Stimulated activated CD4-positive, alpha-beta T cell treated with anti-CD3 and anti-CD28 coated beads, Interleukin-15, amount 100 ng/mL, for 24 hours (primary cell): ENCODE results near the gene FIZ1.

Source experiments
- DNase-seq: peaks from one replicate; pipeline ENCODE4 v3.0.0-alpha.2; 2020

Gene FIZ1

GRCh38 chr19:55611983-55612645 lies 12.8 kb upstream of the FIZ1 start:
- DNase-seq: no peak

- no peak for DNase-seq
Measured at GRCh38 chr19:55611300-55611982, 12.1 kb upstream of the FIZ1 start.

GRCh38 chr19:55609326-55609725 lies 10.0 kb upstream of the FIZ1 start:
- no peak for DNase-seq

- DNase-seq: no peak
Measured at GRCh38 chr19:55606817-55607216, 7.5 kb upstream of the FIZ1 start.

DNA sequence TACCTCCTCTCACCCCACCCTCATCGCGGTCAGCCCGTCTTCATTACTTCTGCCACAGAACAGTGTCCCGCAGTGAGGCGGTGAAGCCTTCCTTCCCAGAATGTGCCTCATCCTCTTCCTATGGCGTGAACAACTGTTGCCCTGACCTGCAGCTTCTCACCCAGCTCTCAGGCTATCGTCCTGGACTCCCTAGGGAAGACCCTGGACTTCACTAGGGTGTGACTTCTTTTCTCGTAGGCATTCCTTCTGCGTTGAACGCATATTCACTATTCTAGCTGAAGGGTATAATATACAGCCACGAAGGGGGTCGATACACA lies 7.1 kb upstream of the FIZ1 start:
- no peak for DNase-seq

DNA sequence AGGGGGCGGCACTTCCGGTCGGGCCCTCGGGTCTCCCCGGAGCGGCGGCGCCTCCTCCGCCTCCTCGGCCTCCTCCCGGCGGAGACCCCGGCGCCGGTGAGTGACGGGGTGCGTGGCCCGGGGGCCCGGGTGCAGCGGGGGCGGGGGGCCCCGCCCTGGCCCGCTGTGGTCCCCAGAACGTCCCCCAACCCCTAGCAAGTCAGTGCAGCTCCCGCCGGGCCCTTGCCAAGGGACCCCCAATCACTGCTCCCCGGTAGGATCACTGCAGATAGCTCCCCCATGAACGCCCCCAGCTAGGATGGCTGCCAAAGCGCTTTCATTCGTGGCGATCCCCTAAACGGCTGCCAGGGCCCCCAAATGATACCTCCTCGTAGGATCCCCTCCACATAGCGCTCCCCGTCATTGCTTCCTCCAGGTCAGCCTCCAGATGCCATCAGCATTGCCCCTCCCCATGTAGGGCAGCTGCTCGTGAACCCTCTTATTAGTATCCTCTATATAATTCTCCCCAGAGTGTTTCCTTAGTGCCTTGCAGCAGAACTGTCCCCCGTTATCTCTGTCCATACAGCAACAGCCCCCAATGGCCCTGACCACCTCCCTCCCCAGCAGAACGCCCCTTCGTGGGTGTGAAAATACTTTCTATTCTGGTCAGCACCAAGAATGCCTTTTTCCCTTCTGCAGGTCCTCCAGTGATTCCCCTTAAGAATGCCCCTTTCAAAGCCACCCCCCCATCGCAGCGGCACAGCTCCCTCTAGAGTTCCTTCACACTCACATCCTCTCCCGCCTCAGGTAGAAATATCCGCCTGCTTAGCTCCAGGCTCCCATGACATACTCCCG lies 6.5 kb upstream of the FIZ1 start, which contains the start of gene ZNF865:
ZNF865 (plus strand) TSS at position 11 of the 834 bp plus-strand sequence. CDS start 7,972 bp downstream, outside the sequence.
- DNase-seq: peak; percentile 81

GRCh38 chr19:55605207-55605636 lies 5.9 kb upstream of the FIZ1 start:
- peak; percentile 100 for DNase-seq

DNA sequence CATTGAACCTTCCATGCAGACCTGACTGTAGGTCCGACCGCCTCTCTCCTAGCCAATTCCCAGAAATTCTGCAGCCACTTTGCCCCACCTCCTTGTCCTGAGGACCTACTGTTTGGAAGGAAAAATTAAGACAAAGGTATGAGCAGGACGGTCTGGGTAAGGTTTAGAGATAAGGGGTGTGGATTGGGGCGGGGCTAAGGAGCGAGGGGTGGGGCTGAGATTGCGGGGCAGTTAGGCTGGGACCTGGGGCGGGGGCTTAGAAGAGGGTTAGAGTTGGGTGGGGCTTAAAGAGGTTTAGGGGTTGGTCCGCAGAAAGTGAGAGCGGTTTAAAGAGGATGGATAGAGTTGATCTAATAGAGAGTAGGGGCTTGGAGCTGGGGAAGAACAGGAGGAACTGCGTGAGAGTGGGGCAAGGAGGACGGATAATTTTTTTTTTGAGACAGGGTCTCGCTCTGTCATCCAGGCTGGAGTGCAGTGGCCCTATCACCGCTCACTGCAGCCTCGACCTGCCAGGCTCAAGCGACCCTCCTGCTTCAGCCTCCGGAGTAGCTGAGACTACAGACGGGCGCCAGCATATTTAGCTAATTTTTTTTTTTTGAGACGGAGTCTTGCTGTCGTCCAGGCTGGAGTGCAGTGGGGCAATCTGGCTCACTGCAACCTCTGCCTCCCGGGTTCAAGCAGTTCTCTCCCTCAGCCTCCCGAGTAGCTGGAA lies 4.4 kb upstream of the FIZ1 start:
- no peak for DNase-seq

DNA sequence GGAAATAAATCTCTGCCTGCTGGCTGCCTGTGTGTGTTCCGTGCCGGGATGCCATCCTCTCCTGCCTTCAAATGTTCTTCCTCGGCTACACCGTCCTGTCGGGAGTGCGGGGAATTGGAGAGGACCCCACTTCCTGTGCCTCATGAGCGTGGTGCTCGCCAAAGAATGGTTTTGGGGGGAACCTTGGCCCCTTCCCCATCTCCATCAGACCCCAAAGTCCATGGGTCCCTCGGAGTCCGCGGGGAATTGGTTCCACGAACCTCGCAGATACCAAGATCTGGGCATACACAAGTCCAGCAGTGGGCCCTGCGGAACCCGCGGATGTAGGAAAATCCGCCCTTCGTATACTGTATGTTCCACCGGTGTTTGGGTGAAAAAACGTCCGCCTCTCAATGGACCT lies 3.8 kb upstream of the FIZ1 start:
- DNase-seq: no peak

DNA sequence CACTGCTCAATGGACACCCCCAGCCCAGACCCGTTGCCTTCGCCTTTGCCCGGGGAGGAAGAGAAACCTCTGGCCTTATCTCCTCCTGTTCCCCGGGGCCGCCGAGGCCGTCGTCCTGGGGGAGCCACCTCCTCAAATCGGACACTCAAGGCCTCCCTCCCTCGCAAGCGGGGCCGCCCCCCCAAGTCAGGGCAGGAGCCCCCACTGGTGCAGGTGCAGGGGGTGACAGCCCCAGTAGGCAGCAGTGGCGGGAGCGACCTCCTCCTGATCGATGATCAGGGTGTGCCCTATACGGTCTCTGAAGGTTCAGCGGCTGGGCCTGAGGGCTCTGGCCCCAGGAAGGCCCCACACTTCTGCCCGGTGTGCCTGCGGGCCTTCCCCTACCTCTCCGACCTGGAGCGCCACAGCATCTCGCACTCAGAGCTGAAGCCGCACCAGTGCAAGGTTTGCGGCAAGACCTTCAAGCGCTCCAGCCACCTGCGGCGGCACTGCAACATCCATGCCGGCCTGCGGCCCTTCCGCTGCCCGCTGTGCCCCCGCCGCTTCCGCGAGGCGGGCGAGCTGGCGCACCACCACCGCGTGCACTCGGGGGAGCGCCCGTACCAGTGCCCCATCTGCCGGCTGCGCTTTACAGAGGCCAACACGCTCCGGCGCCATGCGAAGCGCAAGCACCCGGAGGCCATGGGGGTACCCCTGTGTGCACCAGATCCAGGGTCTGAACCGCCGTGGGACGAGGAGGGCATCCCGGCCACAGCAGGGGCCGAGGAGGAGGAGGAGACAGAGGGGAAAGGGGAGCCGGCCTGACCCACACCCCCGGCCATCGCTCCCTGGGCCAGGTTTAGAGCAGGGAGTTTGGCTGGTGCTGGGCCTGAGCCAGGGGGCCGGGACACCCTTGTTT lies 3.0 kb upstream of the FIZ1 start:
- no peak for DNase-seq

DNA sequence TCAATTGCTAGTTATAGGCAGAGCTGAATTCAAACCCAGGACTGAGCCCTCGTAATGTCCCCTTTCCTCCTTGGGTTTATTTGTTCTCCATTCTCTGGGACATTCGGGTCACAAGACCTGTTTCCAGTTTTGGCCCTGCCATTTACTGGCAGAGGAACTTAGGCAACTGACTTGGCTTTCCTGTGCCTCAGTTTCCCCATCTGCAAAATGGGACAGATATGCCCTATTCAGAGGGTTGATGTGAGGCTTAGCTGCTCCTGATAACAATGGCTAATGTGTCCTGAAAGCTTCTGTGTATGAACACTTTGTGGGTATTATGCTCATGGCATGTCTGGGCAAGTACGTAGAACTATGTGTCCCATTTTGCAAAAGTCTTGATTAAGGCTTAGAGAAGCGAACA lies 1.8 kb upstream of the FIZ1 start:
- no peak for DNase-seq

- DNase-seq: no peak
Measured at GRCh38 chr19:55600662-55601028, 1.3 kb upstream of the FIZ1 start.

DNA sequence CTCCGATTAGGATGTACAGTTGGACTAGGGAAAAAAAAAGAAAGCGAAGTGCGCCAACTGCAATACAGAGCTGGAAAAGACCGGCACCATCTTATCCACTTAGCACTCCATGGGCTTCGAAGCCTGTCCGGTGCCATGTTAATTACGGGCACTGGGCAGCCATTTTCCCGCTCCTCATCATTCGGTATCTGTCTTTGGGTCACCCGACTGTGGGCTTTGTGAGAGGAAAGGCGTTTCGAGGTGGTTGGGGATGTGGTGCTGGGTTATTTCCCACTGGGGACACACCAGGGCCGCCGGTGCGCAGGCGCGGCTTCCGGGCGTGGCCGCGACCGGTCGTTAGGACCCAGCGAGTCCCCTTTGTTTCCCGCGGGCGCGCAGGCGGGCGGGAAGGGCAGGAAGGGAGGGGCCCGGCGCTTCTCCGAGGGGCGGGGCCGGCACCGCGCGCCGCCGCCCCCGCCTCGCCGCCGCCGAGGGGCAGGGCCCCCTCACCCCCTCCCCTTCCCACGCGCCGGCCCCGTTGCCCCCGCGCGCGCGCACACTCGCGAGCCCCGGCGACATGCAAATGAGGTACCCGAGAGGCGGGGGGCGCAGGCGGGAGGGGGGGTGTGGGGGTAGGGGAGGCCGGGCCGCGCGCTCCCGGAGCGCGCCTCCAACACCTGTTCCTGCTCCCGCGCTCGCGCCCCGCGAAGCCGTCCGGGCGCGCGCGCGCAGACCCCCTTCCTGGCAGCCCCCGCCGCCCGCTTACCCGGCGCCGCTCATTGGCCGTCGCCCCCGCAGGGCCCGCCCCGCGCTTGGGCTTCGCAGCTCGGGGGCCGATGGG lies 735 bp upstream of the FIZ1 start, which contains the start of gene ZNF524:
ZNF524 (plus strand) TSS at position 447 of the 820 bp plus-strand sequence. CDS start 1,825 bp downstream, outside the sequence.
- DNase-seq: peak; percentile 88

DNA sequence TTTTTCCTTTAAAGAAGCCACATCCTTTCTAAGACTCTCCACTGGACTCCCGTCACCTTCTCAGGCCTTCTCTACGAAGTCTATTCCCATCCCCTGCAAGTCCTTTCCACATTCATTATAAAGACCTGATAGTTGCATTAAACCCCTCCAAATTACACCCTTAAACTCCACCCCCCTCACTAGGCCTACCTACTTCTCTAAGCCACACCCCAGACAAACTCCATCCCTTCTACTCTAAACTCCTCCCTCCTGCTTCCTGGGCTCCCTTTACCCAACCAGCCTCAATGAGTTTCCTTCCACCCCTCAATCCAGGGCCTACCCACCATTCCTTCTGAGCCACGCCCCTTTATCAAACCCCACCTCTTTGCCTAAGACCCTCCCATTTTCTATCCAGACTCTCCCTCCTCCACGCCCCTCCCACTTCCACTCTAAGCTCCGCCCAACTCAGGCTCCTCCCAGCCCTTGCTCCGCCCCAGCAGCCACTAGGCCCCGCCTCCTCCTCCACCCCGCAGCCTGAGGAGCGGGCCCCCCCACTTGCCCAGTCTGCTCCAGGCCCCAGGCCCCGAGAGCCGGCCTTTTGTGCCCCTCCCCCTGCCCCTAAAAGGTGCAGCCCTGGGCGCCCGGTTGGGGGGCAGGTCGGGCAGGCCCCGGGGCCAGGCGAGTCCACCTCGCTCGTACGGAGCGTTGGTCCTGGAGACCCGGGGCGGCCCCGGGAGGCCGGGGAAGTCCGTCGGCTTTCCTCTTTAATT lies 424 bp downstream of the FIZ1 start:
- peak; percentile 91 for DNase-seq

DNA sequence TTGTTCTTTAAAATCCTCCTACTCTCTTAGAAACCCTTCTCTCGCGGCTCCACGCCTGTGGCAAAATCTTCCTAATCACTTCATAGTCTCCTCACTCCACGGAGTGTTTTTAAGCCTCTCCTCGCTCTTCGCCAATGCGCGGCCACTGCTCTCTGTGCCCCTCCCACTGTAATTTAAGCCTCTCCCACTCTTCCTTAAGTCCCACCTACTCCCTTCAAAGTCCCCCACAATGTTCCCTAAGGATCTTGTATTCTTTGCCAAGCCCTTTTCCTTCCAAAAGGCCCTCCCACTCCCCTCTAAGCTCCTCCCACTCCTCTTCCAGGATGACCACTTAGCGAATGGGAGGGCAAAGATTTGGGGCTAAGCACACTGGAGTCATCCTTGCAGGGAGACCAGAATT lies 1.3 kb downstream of the FIZ1 start:
- no peak for DNase-seq

GRCh38 chr19:55597501-55597921 lies 1.8 kb downstream of the FIZ1 start:
- DNase-seq: no peak

GRCh38 chr19:55596304-55596703 lies 3.0 kb downstream of the FIZ1 start:
- no peak for DNase-seq

DNA sequence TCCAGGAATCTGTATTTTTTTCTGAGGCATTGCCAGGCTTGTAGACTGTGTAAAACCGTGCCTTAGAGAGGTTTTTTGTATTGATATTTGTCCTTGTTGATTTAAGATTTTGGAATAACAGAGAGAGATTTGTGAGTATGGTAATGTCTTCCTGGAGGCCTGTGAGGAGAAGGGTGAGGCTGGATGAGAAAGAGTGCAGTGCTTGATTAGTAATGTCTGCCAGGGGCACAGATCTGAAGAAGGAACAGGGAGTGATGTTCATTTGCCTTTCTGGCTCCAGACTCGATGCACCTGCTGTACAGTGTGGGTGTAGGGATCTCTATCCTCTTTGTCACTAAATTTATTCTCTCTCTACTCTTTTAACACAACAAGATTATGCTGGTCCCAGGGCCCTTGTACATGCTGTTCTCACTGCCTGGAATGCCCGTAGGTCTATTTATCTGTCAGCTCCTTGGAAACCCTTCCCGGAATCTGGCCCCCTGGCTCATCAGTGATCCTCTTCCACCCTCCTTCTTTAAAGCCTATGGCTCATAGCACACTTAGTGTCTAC lies 4.2 kb downstream of the FIZ1 start:
- no peak for DNase-seq

- DNase-seq: no peak
Measured at GRCh38 chr19:55593096-55593772, 6.1 kb downstream of the FIZ1 start.
